PFSK-1 (cell line): ENCODE results near the gene STIP1.

Source experiments
- POLR2AphosphoS5 ChIP-seq: IDR thresholded peaks from 2 replicates; pipeline ENCODE4 v1.6.1; 2012; ENCODE audit warnings: low read depth, mild to moderate bottlenecking, control low read depth, low read length, moderate library complexity
- REST ChIP-seq, 2 experiments: IDR thresholded peaks; 2 replicates each; pipeline versions ENCODE4 v1.6.1 to v1.8.0; 2011 to 2012; ENCODE audit warnings: low read depth in 2 of 2, low read length in 2 of 2, control low read depth in 1 of 2, inconsistent platforms in 1 of 2, mild to moderate bottlenecking in 1 of 2, moderate library complexity in 1 of 2; ENCODE audit not compliant: insufficient read depth in 1 of 2

GRCh38 chr11:64241241-64241490 lies 55.2 kb downstream of the STIP1 start:
- TF ChIP-seq POLR2AphosphoS5 (no peak), REST (IDR thresholded peaks at IDR 0.05; ENCODE audit: insufficient read depth in 1 of 2, low read depth in 2 of 2, low read length in 2 of 2) (no peak)
